GM12872 (cell line): ENCODE measurements around the gene UNC5CL.

Experiments used
- TF ChIP-seq, protein P1 (sequence below): IDR thresholded peaks from 3 replicates; pipeline ENCODE4 v1.5.1; 2011; ENCODE audit warnings: low read depth, mild to moderate bottlenecking, low read length, moderate library complexity; ENCODE audit not compliant: insufficient read depth

The UNC5CL gene

DNA sequence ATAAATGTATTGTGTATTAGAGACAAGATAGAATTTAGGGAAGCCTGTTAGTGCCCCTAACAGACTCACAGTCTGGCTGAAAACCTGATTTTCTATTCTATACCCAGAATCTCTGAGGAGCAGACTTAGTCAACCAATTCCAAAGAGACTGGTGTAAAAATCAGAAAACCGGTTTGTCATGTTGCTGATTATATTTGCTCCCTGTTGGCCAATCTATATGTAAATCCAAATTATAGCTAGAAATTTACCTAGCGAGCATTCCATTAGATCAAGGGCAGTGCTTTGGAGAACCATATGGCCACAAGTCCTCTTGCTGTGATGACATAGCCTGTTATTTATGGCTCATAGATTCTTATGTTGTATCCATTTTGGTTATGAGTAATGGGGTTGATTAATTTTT, 38.5 kb upstream of the UNC5CL start:
- TF ChIP-seq, protein P1, sequence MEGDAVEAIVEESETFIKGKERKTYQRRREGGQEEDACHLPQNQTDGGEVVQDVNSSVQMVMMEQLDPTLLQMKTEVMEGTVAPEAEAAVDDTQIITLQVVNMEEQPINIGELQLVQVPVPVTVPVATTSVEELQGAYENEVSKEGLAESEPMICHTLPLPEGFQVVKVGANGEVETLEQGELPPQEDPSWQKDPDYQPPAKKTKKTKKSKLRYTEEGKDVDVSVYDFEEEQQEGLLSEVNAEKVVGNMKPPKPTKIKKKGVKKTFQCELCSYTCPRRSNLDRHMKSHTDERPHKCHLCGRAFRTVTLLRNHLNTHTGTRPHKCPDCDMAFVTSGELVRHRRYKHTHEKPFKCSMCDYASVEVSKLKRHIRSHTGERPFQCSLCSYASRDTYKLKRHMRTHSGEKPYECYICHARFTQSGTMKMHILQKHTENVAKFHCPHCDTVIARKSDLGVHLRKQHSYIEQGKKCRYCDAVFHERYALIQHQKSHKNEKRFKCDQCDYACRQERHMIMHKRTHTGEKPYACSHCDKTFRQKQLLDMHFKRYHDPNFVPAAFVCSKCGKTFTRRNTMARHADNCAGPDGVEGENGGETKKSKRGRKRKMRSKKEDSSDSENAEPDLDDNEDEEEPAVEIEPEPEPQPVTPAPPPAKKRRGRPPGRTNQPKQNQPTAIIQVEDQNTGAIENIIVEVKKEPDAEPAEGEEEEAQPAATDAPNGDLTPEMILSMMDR, result no peak

DNA sequence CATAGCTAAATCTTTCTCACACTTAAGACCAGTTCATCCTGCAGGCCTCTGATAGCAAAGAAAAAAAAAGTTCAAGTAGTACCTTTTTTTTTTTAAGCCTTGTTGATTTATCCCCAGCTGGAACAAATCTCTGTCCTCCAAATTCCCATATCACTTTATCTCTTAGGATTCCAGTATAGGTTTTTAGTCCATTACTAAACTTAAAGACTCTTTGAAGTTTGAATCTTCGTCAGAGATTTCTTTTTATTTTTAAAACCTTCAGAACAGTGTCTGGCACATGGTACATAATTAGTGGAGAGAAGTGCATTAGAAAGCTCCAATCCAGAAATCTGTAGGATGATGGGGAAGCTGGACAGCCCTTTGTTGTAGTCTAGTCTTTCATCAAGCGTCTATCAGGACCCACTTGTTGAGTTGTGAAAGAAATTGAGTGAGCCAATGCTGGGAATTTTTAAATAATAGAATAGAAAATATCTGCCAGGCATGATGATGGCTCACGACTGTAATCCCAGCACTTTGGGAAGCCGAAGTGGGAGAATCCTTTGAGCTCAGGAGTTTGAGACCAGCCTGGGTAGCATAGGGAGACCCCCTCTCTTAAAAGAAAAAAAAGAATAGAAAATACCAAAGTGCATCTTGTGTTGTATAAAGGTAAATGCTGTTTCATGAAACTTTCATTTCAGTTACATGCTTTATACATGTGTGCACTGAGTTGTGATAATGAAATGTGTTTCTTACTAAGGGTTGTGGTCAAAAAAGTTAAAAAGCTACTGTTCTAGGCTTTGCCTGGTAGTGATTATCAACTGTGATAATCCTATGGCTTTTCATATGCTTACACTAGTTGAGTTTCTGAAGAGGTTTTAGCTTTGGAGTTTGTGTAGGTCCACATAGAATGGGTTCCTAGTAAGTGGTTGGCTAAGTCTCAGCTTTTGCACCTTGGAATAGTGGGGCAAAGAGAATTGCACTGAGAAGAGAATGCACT, 36.9 kb upstream of the UNC5CL start:
- TF ChIP-seq, protein P1, result no peak

DNA sequence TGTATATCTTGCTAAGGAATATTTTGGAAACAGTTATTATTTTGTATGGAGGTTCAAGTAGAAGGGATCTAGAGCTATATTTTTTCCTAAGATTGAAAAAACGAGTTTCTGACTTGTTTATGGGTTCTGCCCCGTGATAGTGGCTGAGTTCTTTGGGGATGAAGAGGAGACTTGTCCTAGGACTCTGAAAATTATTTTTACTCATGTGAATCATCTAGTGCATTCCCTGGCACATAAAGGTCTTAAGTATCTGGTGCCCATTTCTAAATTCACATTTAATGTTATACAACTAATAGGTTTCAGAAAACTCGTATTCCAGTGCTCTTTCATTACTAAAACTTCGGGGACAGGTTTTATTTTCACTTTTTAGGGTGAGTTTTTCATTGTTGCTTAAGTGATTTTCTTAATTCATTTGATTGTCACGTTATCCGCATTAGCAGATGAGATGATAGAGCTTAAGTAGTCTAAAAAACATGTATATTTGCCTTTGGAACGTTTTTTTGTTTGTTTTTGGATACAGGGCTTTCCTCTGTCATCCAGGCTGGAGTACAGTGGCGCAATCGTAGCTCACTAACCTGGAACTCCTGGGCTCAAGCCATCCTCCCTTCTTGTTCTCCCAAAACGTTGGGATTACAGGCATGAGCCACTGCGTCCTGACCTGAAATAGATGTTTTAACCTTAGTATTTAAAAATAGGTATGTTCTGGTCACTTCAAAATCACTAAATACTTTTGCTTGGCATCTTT, 35.8 kb upstream of the UNC5CL start:
- TF ChIP-seq, protein P1, result no peak

DNA sequence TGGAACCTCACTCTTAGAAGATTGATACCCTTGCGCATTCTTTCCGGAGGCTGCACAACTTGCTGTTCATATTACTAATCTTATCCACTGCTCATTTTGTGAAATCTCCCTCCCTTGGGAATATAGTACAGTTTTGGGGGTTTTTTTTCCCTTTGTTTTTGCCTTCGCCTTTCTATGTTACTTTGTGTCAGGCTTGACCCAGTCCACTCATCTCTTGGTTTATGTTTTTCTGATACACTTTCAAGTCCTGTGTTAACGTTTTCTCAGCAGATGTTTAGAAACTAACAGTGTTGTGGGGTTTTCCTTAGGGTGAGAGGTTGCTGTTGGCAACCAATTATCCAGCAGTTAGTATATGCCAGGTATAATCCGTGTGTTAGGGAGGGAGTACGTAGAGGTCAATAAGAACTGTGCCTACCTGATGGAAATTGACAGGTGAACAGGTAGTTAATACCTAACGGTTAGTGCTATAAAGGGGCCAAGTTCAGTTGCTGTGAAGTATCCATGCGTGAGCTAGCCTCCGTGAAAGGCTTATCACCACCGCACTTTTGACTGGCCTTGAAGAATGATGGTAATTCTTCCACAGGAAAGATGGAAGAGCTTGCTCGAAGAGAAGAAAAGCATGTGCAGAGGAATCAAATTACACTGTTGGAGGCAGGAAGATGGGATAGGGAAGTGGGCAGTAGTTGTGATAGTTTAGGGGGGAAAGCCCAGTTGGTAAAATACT, 35.1 kb upstream of the UNC5CL start:
- TF ChIP-seq, protein P1, result no peak

DNA sequence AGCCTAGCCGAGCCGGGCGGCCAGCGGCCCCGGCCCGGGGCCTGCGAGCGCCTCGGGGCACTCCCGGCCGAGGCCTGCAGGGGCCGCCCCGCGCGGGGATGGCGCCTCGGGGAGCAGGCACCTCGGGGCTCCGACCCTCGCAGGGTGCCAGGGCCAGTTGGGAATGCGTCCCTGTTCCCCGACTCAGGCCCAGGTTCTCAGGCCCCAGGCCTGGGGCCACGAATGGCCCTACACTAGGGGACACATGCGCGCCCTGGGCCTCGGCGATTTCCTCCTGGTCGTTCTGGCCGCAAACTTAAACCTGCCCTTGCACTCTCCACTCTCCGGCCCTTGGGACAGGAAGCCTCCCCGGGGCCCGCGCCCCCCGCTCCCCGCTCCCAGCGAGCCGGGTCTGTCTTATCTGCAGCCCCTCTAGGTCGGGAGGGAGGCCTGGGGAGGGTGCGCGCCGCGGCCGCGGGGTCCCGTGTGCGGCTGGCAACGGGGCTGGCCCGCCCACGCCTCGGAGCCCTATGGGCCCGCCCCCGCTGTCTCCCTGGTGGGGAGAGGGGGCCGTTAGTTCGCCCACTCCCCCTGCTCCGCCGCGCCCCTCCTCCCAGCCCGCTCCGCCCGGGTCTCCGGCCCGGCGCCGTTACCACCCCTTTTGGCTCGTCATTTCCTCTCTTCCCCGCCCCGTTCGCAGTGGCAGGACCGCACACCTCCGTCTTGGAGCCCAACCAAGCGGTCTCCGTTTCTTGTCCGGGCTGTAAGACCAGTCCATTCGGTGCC, 34.4 kb upstream of the UNC5CL start:
- TF ChIP-seq, protein P1, result peak; percentile 41; the same call in 2 of the 3 replicates

DNA sequence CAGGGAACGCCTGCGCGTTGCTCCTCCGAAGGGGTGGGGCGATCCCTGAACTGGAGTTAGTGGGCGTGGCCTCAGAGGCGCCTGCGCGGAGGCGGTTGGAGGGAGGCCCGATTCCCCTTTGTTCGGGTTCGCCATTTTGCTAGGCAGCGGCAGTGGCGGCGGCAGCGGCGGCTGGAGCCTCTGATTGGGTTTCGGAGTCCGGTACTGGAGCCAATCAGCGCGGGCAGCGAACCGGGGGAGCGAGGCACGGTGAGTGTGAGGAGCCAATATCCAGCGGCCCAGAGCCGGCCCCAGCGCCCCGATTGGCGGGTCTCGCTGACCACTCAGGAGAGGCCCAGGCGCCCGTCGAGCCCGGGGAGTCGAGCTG, 33.8 kb upstream of the UNC5CL start, which contains the start of gene NFYA:
NFYA (plus strand) TSS at position 139 of the 367 bp plus-strand sequence. CDS start 6,116 bp downstream, outside the sequence.
- TF ChIP-seq, protein P1, result no peak
